ENCODE data around the gene DNA2. TPM values are rescaled to one million over a fixed set of nuclear protein-coding genes. Genes with fewer than 3 reads are reported as not detected.

The DNA2 gene
- total RNA-seq, 4 donors from 2014 or later: 2.3 to 6.8 (median 3.9) TPM

DNA sequence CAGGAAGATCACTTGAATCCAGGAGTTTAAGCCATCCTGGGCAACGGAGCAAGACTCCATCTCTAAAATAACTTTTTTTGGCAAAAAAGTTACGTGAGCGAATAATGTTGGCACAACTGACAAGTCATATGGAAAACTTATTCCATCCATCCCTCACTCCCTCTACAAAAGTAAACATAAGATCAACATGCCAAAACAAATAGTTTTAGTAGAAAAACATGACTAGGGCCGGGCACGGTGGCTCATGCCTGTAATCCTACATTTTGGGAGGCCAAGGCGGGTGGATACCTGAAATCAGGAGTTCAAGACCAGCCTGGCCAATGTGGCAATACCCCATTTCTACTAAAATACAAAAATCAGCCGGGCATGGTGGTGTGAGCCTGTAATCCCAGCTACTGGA, 29.9 kb upstream of the DNA2 start:
- TF ChIP-seq, protein P1, sequence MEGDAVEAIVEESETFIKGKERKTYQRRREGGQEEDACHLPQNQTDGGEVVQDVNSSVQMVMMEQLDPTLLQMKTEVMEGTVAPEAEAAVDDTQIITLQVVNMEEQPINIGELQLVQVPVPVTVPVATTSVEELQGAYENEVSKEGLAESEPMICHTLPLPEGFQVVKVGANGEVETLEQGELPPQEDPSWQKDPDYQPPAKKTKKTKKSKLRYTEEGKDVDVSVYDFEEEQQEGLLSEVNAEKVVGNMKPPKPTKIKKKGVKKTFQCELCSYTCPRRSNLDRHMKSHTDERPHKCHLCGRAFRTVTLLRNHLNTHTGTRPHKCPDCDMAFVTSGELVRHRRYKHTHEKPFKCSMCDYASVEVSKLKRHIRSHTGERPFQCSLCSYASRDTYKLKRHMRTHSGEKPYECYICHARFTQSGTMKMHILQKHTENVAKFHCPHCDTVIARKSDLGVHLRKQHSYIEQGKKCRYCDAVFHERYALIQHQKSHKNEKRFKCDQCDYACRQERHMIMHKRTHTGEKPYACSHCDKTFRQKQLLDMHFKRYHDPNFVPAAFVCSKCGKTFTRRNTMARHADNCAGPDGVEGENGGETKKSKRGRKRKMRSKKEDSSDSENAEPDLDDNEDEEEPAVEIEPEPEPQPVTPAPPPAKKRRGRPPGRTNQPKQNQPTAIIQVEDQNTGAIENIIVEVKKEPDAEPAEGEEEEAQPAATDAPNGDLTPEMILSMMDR (IDR thresholded peaks at IDR 0.05; ENCODE audit: low read depth): no peak

DNA sequence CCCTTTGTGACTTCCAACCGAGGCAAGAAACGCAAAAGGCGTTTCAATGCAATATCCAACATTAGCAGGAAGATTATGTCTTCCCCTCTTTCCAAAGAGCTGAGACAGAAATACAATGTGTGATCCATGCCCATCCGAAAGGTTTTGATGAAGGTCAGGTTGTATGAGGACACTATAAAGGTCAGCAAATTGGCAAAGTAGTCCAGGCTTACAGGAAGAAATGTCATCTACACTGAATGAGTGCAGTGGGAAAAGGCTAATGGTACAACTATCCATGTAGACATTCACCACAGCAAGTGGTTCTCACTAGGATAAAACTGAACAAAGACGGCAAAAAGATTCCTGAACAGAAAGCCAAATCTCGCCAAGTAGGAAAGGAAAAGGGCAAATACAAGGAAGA, 27.8 kb upstream of the DNA2 start:
- TF ChIP-seq, protein P1 (IDR thresholded peaks at IDR 0.05; ENCODE audit: low read depth): no peak

DNA sequence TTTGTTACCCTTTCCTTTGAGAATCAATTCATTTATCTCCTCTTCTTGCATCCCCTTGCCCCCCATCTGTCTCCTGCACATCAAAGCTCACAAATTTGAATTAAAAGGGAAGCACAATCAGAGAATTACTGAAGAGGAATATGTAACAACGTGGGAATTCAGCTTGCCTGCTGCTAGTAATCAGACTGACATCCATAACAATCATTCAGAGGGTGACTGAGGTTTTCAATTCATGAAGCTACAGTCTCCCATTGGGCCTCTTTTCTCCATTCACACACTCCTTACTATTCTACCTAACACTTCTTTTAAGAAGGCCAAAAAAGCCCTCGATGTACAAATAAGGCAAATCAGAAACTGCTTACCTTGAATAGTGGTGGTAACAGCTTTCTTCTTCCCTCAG, 24.3 kb upstream of the DNA2 start:
- TF ChIP-seq, protein P1 (IDR thresholded peaks at IDR 0.05; ENCODE audit: low read depth): no peak

DNA sequence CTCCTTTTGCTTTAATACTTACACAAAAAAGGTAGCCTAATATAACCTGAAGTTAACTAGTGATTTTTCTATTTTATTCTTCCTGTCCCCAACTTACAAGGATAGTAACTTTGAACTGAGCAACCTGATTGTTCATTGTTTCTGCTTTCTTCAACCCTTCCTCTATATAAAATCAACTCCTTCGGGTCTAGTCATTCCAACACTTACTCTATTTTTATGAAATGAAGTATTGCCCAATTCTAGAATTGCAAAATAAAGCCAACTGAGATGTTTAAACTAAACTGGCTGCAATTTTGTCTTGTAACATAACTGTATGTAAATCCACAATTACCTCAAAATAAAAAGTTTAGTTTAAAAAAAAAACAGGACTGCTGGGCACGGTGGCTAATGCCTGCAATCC, 20.3 kb upstream of the DNA2 start:
- TF ChIP-seq, protein P1 (IDR thresholded peaks at IDR 0.05; ENCODE audit: low read depth): no peak

DNA sequence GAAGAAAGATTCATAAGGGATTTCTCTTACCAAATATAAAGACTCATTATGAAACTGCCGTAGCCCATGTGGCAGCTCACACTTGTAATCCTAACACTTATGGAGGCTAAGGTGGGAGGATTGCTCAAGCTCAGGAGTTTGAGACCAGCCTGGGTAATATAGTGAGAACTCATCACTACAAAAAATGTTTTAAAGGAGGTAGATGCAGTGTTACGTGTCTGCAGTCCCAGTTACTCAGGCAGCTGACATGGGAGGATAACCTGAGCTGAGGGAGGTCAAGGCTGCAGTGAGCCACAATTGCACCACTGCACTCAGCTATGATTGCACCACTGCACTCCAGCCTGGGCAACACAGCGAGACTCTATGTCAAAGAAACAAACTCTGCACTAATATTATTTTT, 18.1 kb upstream of the DNA2 start:
- TF ChIP-seq, protein P1 (IDR thresholded peaks at IDR 0.05; ENCODE audit: low read depth): no peak

DNA sequence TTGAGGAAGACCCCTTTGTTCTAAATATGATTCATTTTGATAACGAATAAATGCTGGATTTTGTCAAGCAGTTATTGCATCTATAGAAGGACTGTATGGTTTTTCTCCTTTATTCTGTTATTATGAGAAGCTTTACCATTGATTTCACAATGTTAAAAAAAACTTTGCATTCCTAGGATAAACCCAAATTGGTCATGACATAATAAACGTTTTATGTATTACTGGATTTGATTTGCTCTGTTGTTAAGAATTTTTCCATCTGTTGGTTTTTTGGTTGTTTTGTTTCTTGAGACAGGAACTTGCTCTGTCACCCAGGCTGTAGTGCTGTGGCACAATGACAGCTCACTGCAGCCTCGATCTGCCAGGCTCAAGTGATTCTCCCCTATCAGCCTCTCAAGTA, 2.2 kb upstream of the DNA2 start:
- TF ChIP-seq, protein P1 (IDR thresholded peaks at IDR 0.05; ENCODE audit: low read depth): no peak

DNA sequence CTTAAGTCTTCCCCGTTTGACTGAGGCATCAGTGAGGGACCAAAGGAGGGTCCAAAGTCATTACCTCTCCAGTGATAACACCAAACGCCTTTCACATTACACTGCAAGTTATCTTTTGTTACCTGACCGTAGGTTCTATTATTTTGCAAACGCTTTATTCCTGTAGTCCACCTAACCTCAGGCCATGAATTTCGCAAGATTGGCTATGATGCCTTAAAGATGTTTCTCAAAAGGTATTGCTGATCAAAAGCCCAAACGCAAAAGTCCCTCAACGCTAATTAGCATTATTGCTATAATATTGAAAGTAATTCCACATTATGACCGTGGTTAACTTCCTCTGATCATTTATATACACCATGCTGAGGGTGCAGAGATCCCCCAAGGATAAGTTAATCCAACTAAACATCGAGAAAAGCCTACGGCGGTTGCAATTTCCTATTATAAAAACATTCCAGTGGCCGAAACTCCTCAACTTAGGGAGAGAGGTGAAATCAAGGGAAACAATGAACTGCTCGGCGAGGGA, 649 bp downstream of the DNA2 start:
- TF ChIP-seq, protein P1 (IDR thresholded peaks at IDR 0.05; ENCODE audit: low read depth): no peak

Data from subcutaneous adipose tissue (tissue), 4 donors.